Measurements from ENCODE around the gene ZNF354C. TPM values are rescaled to one million over a fixed set of nuclear protein-coding genes. Genes with fewer than 3 reads are reported as not detected.

The ZNF354C gene
- total RNA-seq, 2 donors from 2014 or later = 4.8 to 6.3 TPM

- H3K27ac Mint-ChIP-seq = no peak overlapping the region
- no peaks in the 10 kb centered on the region for H3K4me1 Mint-ChIP-seq
- H3K36me3 Mint-ChIP-seq (ENCODE audit: low read depth) = no peaks in the 10 kb centered on the region
- no peaks in the 10 kb centered on the region for H3K9me3 Mint-ChIP-seq
- no peaks in the 10 kb centered on the region for H3K27me3 Mint-ChIP-seq
- H3K4me3 Mint-ChIP-seq = no peak overlapping the region
- no peak for ATAC-seq (replicated peaks)
These were observed 60.3 kb downstream of the ZNF354C start for GRCh38 chr5:179120421-179120861.

- H3K36me3 Mint-ChIP-seq (ENCODE audit: low read depth) = no peaks in the 10 kb centered on the region
- no peaks in the 10 kb centered on the region for H3K9me3 Mint-ChIP-seq
- H3K4me3 Mint-ChIP-seq = no peak overlapping the region
- no peak overlapping the region for H3K27ac Mint-ChIP-seq
- ATAC-seq (replicated peaks) = no peak
- H3K4me1 Mint-ChIP-seq = no peaks in the 10 kb centered on the region
- no peaks in the 10 kb centered on the region for H3K27me3 Mint-ChIP-seq
These were observed 60.9 kb downstream of the ZNF354C start for GRCh38 chr5:179120951-179121666.

GRCh38 chr5:179121667-179122111 is 61.5 kb downstream of the ZNF354C start:
- Mint-ChIP-seq H3K4me3 (no peak overlapping the region), H3K36me3 (ENCODE audit: low read depth) (no peaks in the 10 kb centered on the region), H3K27ac (no peak overlapping the region), H3K4me1 (no peaks in the 10 kb centered on the region), H3K9me3 (no peaks in the 10 kb centered on the region), H3K27me3 (no peaks in the 10 kb centered on the region)
- ATAC-seq (replicated peaks) = no peak

GRCh38 chr5:179122411-179123108 is 62.4 kb downstream of the ZNF354C start:
- Mint-ChIP-seq H3K4me3 (no peak overlapping the region), H3K27ac (no peak overlapping the region)
- no peak for ATAC-seq (replicated peaks)

GRCh38 chr5:179123109-179123426 is 62.9 kb downstream of the ZNF354C start:
- ATAC-seq (replicated peaks) = no peak
- no peaks in the 10 kb centered on the region for H3K9me3 Mint-ChIP-seq
- H3K4me1 Mint-ChIP-seq = no peaks in the 10 kb centered on the region
- no peaks in the 10 kb centered on the region for H3K27me3 Mint-ChIP-seq
- H3K4me3 Mint-ChIP-seq = no peak overlapping the region
- H3K27ac Mint-ChIP-seq = no peak overlapping the region
- no peaks in the 10 kb centered on the region for H3K36me3 Mint-ChIP-seq (ENCODE audit: low read depth)

More at GRCh38 chr5:179122411-179123108, 62.4 kb downstream of the ZNF354C start:
- Mint-ChIP-seq H3K36me3 (ENCODE audit: low read depth) (no peaks in the 10 kb centered on the region), H3K9me3 (no peaks in the 10 kb centered on the region), H3K4me1 (no peaks in the 10 kb centered on the region), H3K27me3 (no peaks in the 10 kb centered on the region)

GRCh38 chr5:179123491-179124272 is 63.5 kb downstream of the ZNF354C start:
- H3K4me1 Mint-ChIP-seq = no peaks in the 10 kb centered on the region
- H3K9me3 Mint-ChIP-seq = no peaks in the 10 kb centered on the region
- H3K4me3 Mint-ChIP-seq = no peak overlapping the region
- no peak for ATAC-seq (replicated peaks)
- H3K27ac Mint-ChIP-seq = no peak overlapping the region
- H3K36me3 Mint-ChIP-seq (ENCODE audit: low read depth) = no peaks in the 10 kb centered on the region
- no peaks in the 10 kb centered on the region for H3K27me3 Mint-ChIP-seq

GRCh38 chr5:179124273-179124852 is 64.2 kb downstream of the ZNF354C start:
- no peak for ATAC-seq (replicated peaks)
- no peak overlapping the region for H3K4me3 Mint-ChIP-seq
- H3K4me1 Mint-ChIP-seq = no peaks in the 10 kb centered on the region
- H3K27me3 Mint-ChIP-seq = no peaks in the 10 kb centered on the region
- H3K27ac Mint-ChIP-seq = no peak overlapping the region
- H3K36me3 Mint-ChIP-seq (ENCODE audit: low read depth) = no peaks in the 10 kb centered on the region
- no peaks in the 10 kb centered on the region for H3K9me3 Mint-ChIP-seq

- Mint-ChIP-seq H3K27ac (no peak overlapping the region), H3K27me3 (no peaks in the 10 kb centered on the region), H3K36me3 (ENCODE audit: low read depth) (no peaks in the 10 kb centered on the region), H3K9me3 (no peaks in the 10 kb centered on the region), H3K4me1 (no peaks in the 10 kb centered on the region), H3K4me3 (no peak overlapping the region)
- no peak for ATAC-seq (replicated peaks)
These were observed 64.9 kb downstream of the ZNF354C start for GRCh38 chr5:179124853-179125788.

GRCh38 chr5:179125789-179126505 is 65.8 kb downstream of the ZNF354C start:
- ATAC-seq (replicated peaks) = no peak
- Mint-ChIP-seq H3K27ac (no peak overlapping the region), H3K4me1 (no peaks in the 10 kb centered on the region), H3K9me3 (no peaks in the 10 kb centered on the region), H3K27me3 (no peaks in the 10 kb centered on the region), H3K4me3 (no peak overlapping the region), H3K36me3 (ENCODE audit: low read depth) (no peaks in the 10 kb centered on the region)

- no peak for ATAC-seq (replicated peaks)
- H3K27ac Mint-ChIP-seq = no peak overlapping the region
- no peaks in the 10 kb centered on the region for H3K36me3 Mint-ChIP-seq (ENCODE audit: low read depth)
- no peaks in the 10 kb centered on the region for H3K9me3 Mint-ChIP-seq
- no peaks in the 10 kb centered on the region for H3K27me3 Mint-ChIP-seq
- H3K4me3 Mint-ChIP-seq = no peak overlapping the region
- no peaks in the 10 kb centered on the region for H3K4me1 Mint-ChIP-seq
These were observed 66.4 kb downstream of the ZNF354C start for GRCh38 chr5:179126506-179126991.

GRCh38 chr5:179127136-179128040 is 67.2 kb downstream of the ZNF354C start:
- no peaks in the 10 kb centered on the region for H3K36me3 Mint-ChIP-seq (ENCODE audit: low read depth)
- no peaks in the 10 kb centered on the region for H3K27me3 Mint-ChIP-seq
- no peak for ATAC-seq (replicated peaks)
- no peak overlapping the region for H3K27ac Mint-ChIP-seq
- no peaks in the 10 kb centered on the region for H3K9me3 Mint-ChIP-seq
- H3K4me3 Mint-ChIP-seq = no peak overlapping the region
- no peaks in the 10 kb centered on the region for H3K4me1 Mint-ChIP-seq

GRCh38 chr5:179128041-179128365 is 67.8 kb downstream of the ZNF354C start:
- Mint-ChIP-seq H3K4me1 (no peaks in the 10 kb centered on the region), H3K27me3 (no peaks in the 10 kb centered on the region), H3K9me3 (no peaks in the 10 kb centered on the region), H3K27ac (no peak overlapping the region), H3K4me3 (no peak overlapping the region), H3K36me3 (ENCODE audit: low read depth) (no peaks in the 10 kb centered on the region)
- no peak for ATAC-seq (replicated peaks)
